NT2/D1 (cell line): ENCODE data around the gene MBLAC1.

Experiments used
- SUZ12 ChIP-seq: IDR thresholded peaks from 2 replicates; pipeline ENCODE4 v1.6.1; 2011; ENCODE audit not compliant: insufficient read length, insufficient read depth; ENCODE audit errors: extremely low read depth
- YY1 ChIP-seq: IDR thresholded peaks from 2 replicates; pipeline ENCODE4 v1.6.1; 2011; ENCODE audit not compliant: insufficient read length, insufficient read depth
- ZNF274 ChIP-seq: IDR thresholded peaks from 2 replicates; pipeline ENCODE4 v1.6.1; 2011; ENCODE audit warnings: mild to moderate bottlenecking, low read depth, low read length

DNA sequence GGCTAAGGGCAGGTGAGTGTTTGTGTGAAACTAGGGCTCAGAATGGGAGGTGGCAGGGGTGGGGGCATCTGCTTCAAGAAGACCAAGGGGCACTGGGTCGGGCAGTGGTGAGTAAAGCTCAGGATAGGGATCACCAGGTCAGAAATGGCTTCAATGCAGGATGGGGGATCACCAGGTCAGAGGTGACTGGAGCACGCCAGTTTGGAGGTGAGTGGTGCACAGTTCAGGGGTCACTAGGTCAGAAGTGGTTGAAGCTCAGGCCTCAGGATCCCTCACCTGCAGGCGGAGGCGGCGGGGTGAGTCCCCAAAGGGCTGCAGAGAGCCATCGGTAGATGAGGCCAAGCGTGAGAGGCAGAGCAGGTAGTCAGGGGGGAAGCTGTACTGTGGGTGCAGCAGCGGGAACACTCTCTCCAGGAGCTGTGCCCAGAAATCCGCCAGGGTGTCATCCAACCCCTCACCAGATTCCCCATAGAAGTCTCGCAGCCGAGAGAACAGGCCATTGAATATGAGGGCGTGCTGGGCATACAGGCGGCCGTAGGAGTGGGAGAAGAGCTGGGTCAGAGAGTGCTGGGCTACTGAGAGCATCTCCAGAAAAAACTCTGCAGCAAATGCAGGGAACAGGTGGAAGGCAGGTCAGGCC lies 48.6 kb downstream of the MBLAC1 start:
- TF ChIP-seq YY1 (no peak), SUZ12 (no peak), ZNF274 (no peak)
